ENCODE measurements around the gene SCMH1.

- TF ChIP-seq CTCF (IDR thresholded peaks at IDR 0.05) (no peak), EP300 (IDR thresholded peaks at IDR 0.05) (no peak), POLR2AphosphoS5 (IDR thresholded peaks at IDR 0.05) (no peak), POLR2A (IDR thresholded peaks at IDR 0.05) (no peak)
Measured at GRCh38 chr1:40984066-40984465, 258.0 kb downstream of the SCMH1 start.

Data from gastroesophageal sphincter (tissue), 3 donors.